Hepatocyte (in vitro differentiated cells): Measurements from ENCODE around the gene GRIN3B. TPM values are rescaled to one million over a fixed set of nuclear protein-coding genes. Genes with fewer than 3 reads are reported as not detected.

Experiments
- DNase-seq: peaks from one replicate; pipeline ENCODE4 v3.0.0-alpha.2; 2016; ENCODE audit warnings: low spot score
- H2AFZ ChIP-seq: fragments of 200-600 bp; sonication (generic); 2 replicates; pipeline ENCODE4 v1.6.0; 2016; ENCODE audit warnings: antibody characterized with exemption, mild to moderate bottlenecking
- H3K27ac ChIP-seq: fragments of 200-600 bp; sonication (generic); 2 replicates; pipeline ENCODE4 v1.5.1; 2016; ENCODE audit warnings: mild to moderate bottlenecking
- H3K27me3 ChIP-seq: fragments of 200-600 bp; sonication (generic); 2 replicates; pipeline ENCODE4 v1.6.1; 2016
- H3K36me3 ChIP-seq: fragments of 200-600 bp; sonication (generic); replicated peaks from 2 replicates; pipeline ENCODE4 v1.5.1; 2016; ENCODE audit warnings: low read depth; ENCODE audit not compliant: insufficient read depth
- H3K4me1 ChIP-seq: fragments of 200-600 bp; sonication (generic); 2 replicates; pipeline ENCODE4 v1.5.1; 2016; ENCODE audit warnings: mild to moderate bottlenecking, moderate library complexity; ENCODE audit not compliant: insufficient read depth
- H3K4me2 ChIP-seq: fragments of 200-600 bp; sonication (generic); 2 replicates; pipeline ENCODE4 v1.6.0; 2016
- H3K4me3 ChIP-seq: fragments of 200-600 bp; sonication (generic); 2 replicates; pipeline ENCODE4 v1.5.1; 2016; ENCODE audit warnings: mild to moderate bottlenecking
- H3K79me2 ChIP-seq: fragments of 200-600 bp; sonication (generic); 2 replicates; pipeline ENCODE4 v1.6.0; 2017; ENCODE audit warnings: mild to moderate bottlenecking
- H3K9me2 ChIP-seq: fragments of 200-600 bp; sonication (generic); replicated peaks from 2 replicates; pipeline ENCODE4 v1.6.0; 2017; ENCODE audit warnings: mild to moderate bottlenecking; ENCODE audit not compliant: insufficient read depth
- H3K9me3 ChIP-seq: fragments of 200-600 bp; sonication (generic); 2 replicates; pipeline ENCODE4 v1.5.1; 2016; ENCODE audit warnings: low read depth, mild to moderate bottlenecking
- H4K20me1 ChIP-seq: fragments of 200-600 bp; sonication (generic); 2 replicates; pipeline ENCODE4 v1.6.0; 2016; ENCODE audit warnings: mild to moderate bottlenecking; ENCODE audit not compliant: insufficient read depth, poor library complexity, severe bottlenecking
- EZH2 ChIP-seq: fragments of 200-600 bp; sonication (generic); IDR thresholded peaks from 2 replicates; pipeline ENCODE4 v1.6.1; 2016; ENCODE audit warnings: antibody characterized with exemption, mild to moderate bottlenecking, borderline replicate concordance
- EZH2phosphoT487 ChIP-seq: fragments of 200-600 bp; sonication (generic); IDR thresholded peaks from one replicate; pipeline ENCODE4 v1.6.1; 2018; ENCODE audit warnings: antibody characterized with exemption, mild to moderate bottlenecking, low read depth, moderate library complexity; ENCODE audit not compliant: unreplicated experiment, severe bottlenecking
- WGBS: methylation state at CpG from one replicate; pipeline ENCODE4 v1.1.6; 2016; ENCODE audit warnings: low lambda C conversion rate; ENCODE audit errors: missing lambda C conversion rate; 5-methylcytosine and 5-hydroxymethylcytosine counted together
- polyA plus RNA-seq: library from polyadenylated mRNA; unstranded; fragments of >200 nt; fragmentation: Nextera tagmentation; extraction: Ambion mirVana; gene quantifications from 2 replicates; pipeline ENCODE4 v1.2.1, GENCODE V29; 2016
- total RNA-seq: library from RNA; depleted of rRNA; stranded (reverse); fragments of >200 nt; gene quantifications from 2 replicates; pipeline ENCODE4 v1.2.3, GENCODE V29; 2014
- TF ChIP-seq, protein P1 (sequence below): fragments of 200-600 bp; sonication (generic); IDR thresholded peaks from 2 replicates; pipeline ENCODE4 v1.5.1; 2016; ENCODE audit warnings: antibody characterized with exemption, mild to moderate bottlenecking; ENCODE audit not compliant: poor library complexity

GRIN3B gene
- total and polyA plus RNA-seq, 2 experiments from 2014 or later = 0.30 to 0.48 TPM

DNA sequence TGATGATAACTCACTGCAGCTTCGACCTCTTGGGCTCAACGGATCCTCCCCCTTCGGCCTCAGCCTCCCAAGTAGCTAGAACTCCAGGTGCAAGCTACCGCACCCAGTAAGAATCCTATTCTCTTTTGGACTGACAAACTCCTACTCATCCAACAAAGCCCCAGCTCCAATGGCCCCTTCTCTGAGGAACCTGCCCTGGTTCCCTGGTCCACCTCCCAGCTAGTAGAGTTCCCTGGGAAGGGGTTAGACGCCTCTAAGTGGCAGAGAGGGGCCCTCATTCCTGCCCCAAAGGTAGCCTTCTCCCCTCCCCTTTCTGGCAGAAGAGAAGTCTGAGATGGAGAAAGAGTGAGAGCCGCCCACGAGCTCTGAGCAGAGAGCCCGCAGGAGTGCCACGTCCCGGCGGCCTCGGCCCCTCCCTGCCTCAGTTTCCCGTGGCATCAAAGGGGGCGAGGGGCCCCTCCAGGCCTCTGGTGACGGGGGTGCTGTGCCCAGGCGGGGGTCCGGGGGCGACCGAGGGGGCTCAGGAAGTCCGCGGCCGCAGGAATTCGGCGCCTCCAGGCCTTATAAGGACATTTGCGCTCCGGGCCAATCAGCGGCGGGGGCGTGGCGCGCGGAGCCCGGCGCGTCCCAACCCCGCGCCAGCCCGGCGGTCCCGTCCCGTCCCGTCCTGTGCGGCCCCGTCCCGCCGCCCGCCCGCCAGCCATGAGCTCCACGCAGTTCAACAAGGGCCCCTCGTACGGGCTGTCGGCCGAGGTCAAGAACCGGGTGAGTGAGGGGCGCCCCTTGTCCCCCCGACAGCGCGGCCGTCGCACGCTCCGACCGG lies 26.0 kb downstream of the GRIN3B start, which contains the start of gene CNN2:
Gene CNN2, plus strand, starts transcription at position 649 of the 823 bp plus-strand sequence. Its CDS starts 54 bp downstream, at position 703.
- peaks cover 29% of the 10 kb centered on the region for H4K20me1 ChIP-seq
- H3K4me1 ChIP-seq = peaks cover 31% of the 10 kb centered on the region
- H3K4me2 ChIP-seq = peak within 1 kb of the TSS; percentile 100
- 4% methylated on average over 27 of the region's 63 CpGs for WGBS
- DNase-seq = peak; percentile 93
- no peaks in the 10 kb centered on the region for H3K9me3 ChIP-seq
- H3K4me3 ChIP-seq = peak within 1 kb of the TSS; percentile 99
- H3K27ac ChIP-seq = peak within 1 kb of the TSS; percentile 100
- H3K9me2 ChIP-seq = no peaks in the 10 kb centered on the region
- H3K79me2 ChIP-seq = peaks cover 57% of the 10 kb centered on the region
- H2AFZ ChIP-seq = peak within 1 kb of the TSS; percentile 93
- TF ChIP-seq, protein P1, sequence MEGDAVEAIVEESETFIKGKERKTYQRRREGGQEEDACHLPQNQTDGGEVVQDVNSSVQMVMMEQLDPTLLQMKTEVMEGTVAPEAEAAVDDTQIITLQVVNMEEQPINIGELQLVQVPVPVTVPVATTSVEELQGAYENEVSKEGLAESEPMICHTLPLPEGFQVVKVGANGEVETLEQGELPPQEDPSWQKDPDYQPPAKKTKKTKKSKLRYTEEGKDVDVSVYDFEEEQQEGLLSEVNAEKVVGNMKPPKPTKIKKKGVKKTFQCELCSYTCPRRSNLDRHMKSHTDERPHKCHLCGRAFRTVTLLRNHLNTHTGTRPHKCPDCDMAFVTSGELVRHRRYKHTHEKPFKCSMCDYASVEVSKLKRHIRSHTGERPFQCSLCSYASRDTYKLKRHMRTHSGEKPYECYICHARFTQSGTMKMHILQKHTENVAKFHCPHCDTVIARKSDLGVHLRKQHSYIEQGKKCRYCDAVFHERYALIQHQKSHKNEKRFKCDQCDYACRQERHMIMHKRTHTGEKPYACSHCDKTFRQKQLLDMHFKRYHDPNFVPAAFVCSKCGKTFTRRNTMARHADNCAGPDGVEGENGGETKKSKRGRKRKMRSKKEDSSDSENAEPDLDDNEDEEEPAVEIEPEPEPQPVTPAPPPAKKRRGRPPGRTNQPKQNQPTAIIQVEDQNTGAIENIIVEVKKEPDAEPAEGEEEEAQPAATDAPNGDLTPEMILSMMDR = no peak
- TF ChIP-seq EZH2 (no peak), EZH2phosphoT487 (no peak)
- no peaks in the 10 kb centered on the region for H3K36me3 ChIP-seq
- H3K27me3 ChIP-seq = no peaks in the 10 kb centered on the region

DNA sequence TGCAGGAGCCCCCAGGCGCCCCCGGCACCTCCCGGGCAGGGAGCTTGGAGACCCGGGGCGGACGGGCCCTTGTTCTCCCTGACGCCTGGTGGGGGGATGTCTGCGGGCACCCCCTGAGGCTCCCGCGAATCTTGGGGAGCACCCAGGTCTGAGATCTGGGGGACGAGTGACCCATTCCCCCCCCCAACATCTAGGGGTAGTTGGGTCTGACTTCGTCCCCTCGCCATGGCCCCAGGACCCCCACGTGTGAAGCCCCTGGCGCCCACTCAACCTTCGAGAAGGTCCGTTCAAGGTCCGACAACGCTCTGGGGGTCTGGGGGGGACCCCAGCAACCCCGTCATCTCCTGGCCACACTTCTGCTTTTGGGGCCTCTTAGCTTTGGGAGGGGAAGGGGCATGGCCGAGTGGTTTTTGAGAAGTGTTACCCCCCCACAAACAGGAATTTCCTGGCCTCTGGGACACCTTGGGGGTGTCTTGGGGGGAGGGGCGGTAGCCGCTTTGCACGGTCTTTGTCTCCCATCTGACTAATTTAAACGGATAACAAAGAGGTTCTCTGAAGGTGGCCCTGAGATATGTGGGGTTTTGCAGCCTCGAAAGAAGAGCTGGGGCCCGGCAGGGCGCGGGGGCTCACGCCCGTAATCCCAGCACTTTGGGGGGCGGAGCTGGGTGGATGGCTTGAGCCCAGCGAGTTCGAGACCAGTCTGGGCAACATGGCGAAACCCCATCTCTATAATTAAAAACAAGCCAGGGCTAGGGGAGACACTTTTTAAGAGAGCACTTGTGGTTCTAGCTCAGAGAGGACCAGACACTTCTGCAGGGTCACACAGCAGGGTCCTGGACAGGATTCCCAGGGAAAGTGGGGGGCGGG lies 26.8 kb downstream of the GRIN3B start:
- no peak for DNase-seq
- peak overlapping the region; percentile 100 for H3K4me2 ChIP-seq
- H3K27ac ChIP-seq = peak overlapping the region; percentile 100
- peaks cover 29% of the 10 kb centered on the region for H4K20me1 ChIP-seq
- WGBS = under 1% methylated on average over 27 of the region's 36 CpGs
- TF ChIP-seq EZH2 (no peak), EZH2phosphoT487 (no peak)
- TF ChIP-seq, protein P1 = no peak
- peak overlapping the region; percentile 99 for H3K4me3 ChIP-seq
- no peaks in the 10 kb centered on the region for H3K36me3 ChIP-seq
- H3K4me1 ChIP-seq = peaks cover 31% of the 10 kb centered on the region
- H2AFZ ChIP-seq = no peak overlapping the region
- H3K9me2 ChIP-seq = no peaks in the 10 kb centered on the region
- H3K27me3 ChIP-seq = no peaks in the 10 kb centered on the region
- no peaks in the 10 kb centered on the region for H3K9me3 ChIP-seq
- H3K79me2 ChIP-seq = peaks cover 63% of the 10 kb centered on the region

DNA sequence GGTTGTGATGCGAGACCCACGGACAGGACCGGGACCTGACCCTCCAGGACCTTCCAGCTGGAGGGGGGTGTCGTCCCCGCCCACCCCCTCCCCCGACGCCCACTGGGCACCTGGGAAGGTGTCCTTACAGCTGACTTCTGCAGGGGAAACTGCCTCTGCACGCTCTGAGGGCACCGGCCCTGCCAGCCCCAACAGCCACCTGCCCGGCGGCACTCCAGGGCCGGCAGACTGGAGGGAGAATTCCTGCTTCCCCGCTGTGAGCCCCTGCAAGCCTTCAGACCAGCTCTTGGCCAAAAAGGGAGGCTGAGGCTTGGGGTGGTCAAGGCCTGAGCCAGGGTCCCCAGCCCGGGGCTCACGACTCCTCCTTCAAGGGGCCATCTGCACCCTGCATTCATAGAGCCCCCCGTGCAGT lies 27.4 kb downstream of the GRIN3B start:
- Histone ChIP-seq H3K9me2 (no peaks in the 10 kb centered on the region), H3K9me3 (no peaks in the 10 kb centered on the region), H3K79me2 (peaks cover 68% of the 10 kb centered on the region), H3K27ac (peak overlapping the region; percentile 100), H3K4me2 (peak overlapping the region; percentile 100), H3K27me3 (no peaks in the 10 kb centered on the region), H3K4me1 (peaks cover 31% of the 10 kb centered on the region), H2AFZ (no peak overlapping the region), H4K20me1 (peaks cover 32% of the 10 kb centered on the region), H3K36me3 (no peaks in the 10 kb centered on the region), H3K4me3 (peak overlapping the region; percentile 99)
- TF ChIP-seq, protein P1 = no peak
- no peak for TF ChIP-seq EZH2phosphoT487
- no peak for TF ChIP-seq EZH2
- 5% methylated on average over 12 of the region's 16 CpGs for WGBS
- DNase-seq = no peak
